B cell (primary cell): ENCODE data around the gene RBM44. TPM values are rescaled to one million over a fixed set of nuclear protein-coding genes. Genes with fewer than 3 reads are reported as not detected.
A peak's percentile ranks its signal among the peaks of the same experiment; 100 is the strongest.
"Not testable (repeated sequence)": the region's sequence is repeated elsewhere in the genome, so short reads cannot be mapped to it uniquely, and the experiment has no call there.

ENCODE experiments used
- ATAC-seq: fragments of 200-7000 bp; cut with Tn5 transposase; one replicate; pipeline ENCODE4 v1.10.0; 2021; ENCODE audit warnings: low read depth, mild to moderate bottlenecking, moderate number of reproducible peaks, moderate library complexity
- CTCF ChIA-PET: fragments of 350-600 bp; sonication (Branson Sonifier 250); formaldehyde crosslinking; loops from one replicate; lab custom pipeline; 2021; ENCODE audit warnings: antibody characterized with exemption, inconsistent platforms; lab: Charles Lee
- POLR2A ChIA-PET: fragments of 350-600 bp; sonication (Branson Sonifier 250); formaldehyde crosslinking; loops from one replicate; lab custom pipeline; 2021; ENCODE audit warnings: antibody characterized with exemption; lab: Charles Lee
- DNase-seq: peaks from one replicate; pipeline ENCODE4 v3.0.0; 2013
- H2AFZ ChIP-seq: 2 replicates; pipeline ENCODE4 v1.6.1; 2012; ENCODE audit warnings: mild to moderate bottlenecking, low read depth, low read length; ENCODE audit not compliant: insufficient read depth, poor library complexity, severe bottlenecking
- H3K27ac ChIP-seq, 2 donors: 1 replicate in 1 of 2; 2 replicates in 1 of 2; pipeline ENCODE4 v1.5.1; 2012 to 2013; ENCODE audit warnings: low read length in 2 of 2, mild to moderate bottlenecking in 2 of 2, moderate library complexity in 1 of 2
- H3K27me3 ChIP-seq, 4 experiments: fragments of 200-600 bp in 1 of 4; sonication (generic) in 1 of 4; replicated peaks in 1 of 4; 1 replicate in 2 of 4; 2 replicates in 2 of 4; pipeline versions ENCODE4 v1.6.1 to v1.7.0; 2013 to 2016; ENCODE audit warnings: low read length in 3 of 4, mild to moderate bottlenecking in 2 of 4, mixed read lengths in 1 of 4, moderate library complexity in 1 of 4; ENCODE audit not compliant: insufficient read depth in 4 of 4, control insufficient read depth in 3 of 4; ENCODE audit errors: control extremely low read depth in 1 of 4
- H3K36me3 ChIP-seq, 2 experiments: replicated peaks in 1 of 2; 1 replicate in 1 of 2; 2 replicates in 1 of 2; pipeline versions ENCODE4 v1.6.1 to v1.7.1; 2013; ENCODE audit warnings: low read length in 1 of 2; ENCODE audit not compliant: insufficient read depth in 2 of 2, control insufficient read depth in 1 of 2; ENCODE audit errors: control extremely low read depth in 1 of 2, extremely low read depth in 1 of 2
- H3K4me1 ChIP-seq, 2 donors: fragments of 200-600 bp in 1 of 2; sonication (generic) in 1 of 2; 1 replicate in 1 of 2; 2 replicates in 1 of 2; pipeline versions ENCODE4 v1.5.1 to v1.6.1; 2013 to 2017; ENCODE audit warnings: low read length in 2 of 2; ENCODE audit not compliant: control insufficient read depth in 2 of 2, insufficient read depth in 2 of 2
- H3K4me2 ChIP-seq: replicated peaks from 2 replicates; pipeline ENCODE3; 2012; ENCODE audit warnings: mild to moderate bottlenecking, low read depth, low read length; ENCODE audit not compliant: poor library complexity, severe bottlenecking
- H3K4me3 ChIP-seq, 5 experiments: fragments of 200-600 bp in 1 of 5; sonication (generic) in 1 of 5; 1 replicate in 3 of 5; 2 replicates in 2 of 5; pipeline versions ENCODE4 v1.5.1 to v1.7.0; 2011 to 2016; ENCODE audit warnings: low read length in 4 of 5, mild to moderate bottlenecking in 4 of 5, low read depth in 2 of 5, control low read depth in 1 of 5, moderate library complexity in 1 of 5; ENCODE audit not compliant: insufficient read depth in 1 of 5; ENCODE audit errors: control extremely low read depth in 1 of 5, extremely low read depth in 1 of 5
- H3K79me2 ChIP-seq: fragments of 200-600 bp; sonication (generic); one replicate; pipeline ENCODE4 v1.6.0; 2016; ENCODE audit warnings: low read length; ENCODE audit not compliant: control insufficient read depth, insufficient read depth
- H3K9ac ChIP-seq: fragments of 200-600 bp; sonication (generic); 2 replicates; pipeline ENCODE4 v1.6.1; 2017; ENCODE audit warnings: mild to moderate bottlenecking, low read length, moderate library complexity
- H3K9me3 ChIP-seq, 3 donors: one replicate each; pipeline versions ENCODE4 v1.6.1 to v1.7.1; 2013; ENCODE audit warnings: low read length in 2 of 3; ENCODE audit not compliant: control insufficient read depth in 2 of 3, insufficient read depth in 1 of 3; ENCODE audit errors: control extremely low read depth in 1 of 3
- H4K20me1 ChIP-seq: 2 replicates; pipeline ENCODE4 v1.6.0; 2012; ENCODE audit warnings: mild to moderate bottlenecking, low read length; ENCODE audit not compliant: insufficient read depth, control insufficient read depth, poor library complexity, severe bottlenecking
- H3K27ac Mint-ChIP-seq: one replicate; pipeline ENCODE4 v1.8.0; 2021; ENCODE audit warnings: mixed read lengths
- H3K27me3 Mint-ChIP-seq: one replicate; pipeline ENCODE4 v1.8.0; 2021; ENCODE audit warnings: mixed read lengths
- H3K4me1 Mint-ChIP-seq: one replicate; pipeline ENCODE4 v1.8.0; 2021; ENCODE audit warnings: mixed read lengths
- H3K4me3 Mint-ChIP-seq: one replicate; pipeline ENCODE4 v1.8.0; 2021; ENCODE audit warnings: mixed read lengths
- H3K9me3 Mint-ChIP-seq: one replicate; pipeline ENCODE4 v1.8.0; 2022; ENCODE audit warnings: mixed read lengths; ENCODE audit not compliant: insufficient read depth
- CTCF ChIP-seq: fragments of 200-600 bp; IDR thresholded peaks from one replicate; pipeline ENCODE4 v1.8.0; 2022; ENCODE audit warnings: antibody characterized with exemption, mild to moderate bottlenecking
- EZH2 ChIP-seq: IDR thresholded peaks from 2 replicates; pipeline ENCODE4 v1.6.1; 2012; ENCODE audit warnings: borderline replicate concordance, low read depth, mild to moderate bottlenecking, moderate library complexity, low read length; ENCODE audit not compliant: insufficient read depth, poor library complexity, severe bottlenecking
- WGBS: methylation state at CpG from one replicate; pipeline ENCODE4 v1.1.5; 2013; ENCODE audit warnings: missing lambda C conversion rate; ENCODE audit not compliant: insufficient coverage; 5-methylcytosine and 5-hydroxymethylcytosine counted together
- intact Hi-C: fragments of 100-400 bp; cut with micrococcal nuclease; formaldehyde crosslinking; loops from one replicate; pipeline ENCODE4 v1.10.0; 2022
- polyA plus RNA-seq: library from polyadenylated mRNA; depleted of rRNA; stranded (reverse); fragments of >200 nt; gene quantifications from 2 replicates; pipeline ENCODE4 v1.2.3, GENCODE V29; 2012
- total RNA-seq, 2 donors: library from RNA; stranded (reverse); fragments of 120-200 nt in 1 of 2; gene quantifications; 1 replicate in 1 of 2; 2 replicates in 1 of 2; pipeline versions ENCODE4 v1.2.3 to v1.2.4, GENCODE V29; 2013 to 2022

The RBM44 gene
- total and polyA plus RNA-seq, 2 donors (not counting 1 experiment from before 2014, with no cell fraction given), result 0.39 to 1.3 TPM

GRCh38 chr2:237762291-237763182 is 36.0 kb upstream of the RBM44 start:
- Histone ChIP-seq H3K36me3 (peaks cover 9 to 78% of the 10 kb centered on the region in 2 experiments), H4K20me1 (peaks cover 23% of the 10 kb centered on the region)
- H3K4me2 ChIP-seq, H3K4me3 Mint-ChIP-seq, H3K9ac ChIP-seq, H3K27ac Mint-ChIP-seq, H3K4me1 Mint-ChIP-seq, H3K4me3 ChIP-seq, H3K27ac ChIP-seq, intact Hi-C loops, DNase-seq, H3K9me3 Mint-ChIP-seq, H3K27me3 ChIP-seq, ATAC-seq, H3K27me3 Mint-ChIP-seq, H3K79me2 ChIP-seq, H2AFZ ChIP-seq, POLR2A ChIA-PET, H3K9me3 ChIP-seq, H3K4me1 ChIP-seq: not testable (repeated sequence)
- CTCF ChIA-PET, result interaction anchor here (1.4 kb wide), 1 partner anchor 250 kb away, joined by 6 read pairs; no protein-coding TSS in a partner anchor
- WGBS, result 95% methylated on average over 5 of the region's 9 CpGs

GRCh38 chr2:237763812-237764211 is 34.8 kb upstream of the RBM44 start:
- 92% methylated on average over 7 of the region's 10 CpGs for WGBS
- TF ChIP-seq CTCF (no peak), EZH2 (no peak)
- intact Hi-C loops, result no loop called here
- Mint-ChIP-seq H3K27ac (no peak overlapping the region), H3K9me3 (no peaks in the 10 kb centered on the region), H3K4me3 (no peak overlapping the region), H3K4me1 (no peaks in the 10 kb centered on the region), H3K27me3 (no peaks in the 10 kb centered on the region)
- Histone ChIP-seq H3K27me3 (no peaks in the 10 kb centered on the region), H3K4me2 (no peak overlapping the region), H3K4me3 (no peak overlapping the region), H3K4me1 (no peaks in the 10 kb centered on the region), H3K79me2 (peaks cover 3% of the 10 kb centered on the region), H2AFZ (no peak overlapping the region), H3K27ac (no peak overlapping the region), H4K20me1 (peaks cover 17% of the 10 kb centered on the region), H3K36me3 (peaks cover 8 to 68% of the 10 kb centered on the region in 2 experiments), H3K9ac (no peak overlapping the region), H3K9me3 (no peaks in the 10 kb centered on the region)
- DNase-seq (peak; percentile 7), ATAC-seq (no peak)
- CTCF ChIA-PET, result no interaction called here
- POLR2A ChIA-PET, result no interaction called here

GRCh38 chr2:237765122-237765521 is 33.5 kb upstream of the RBM44 start:
- H3K4me3 Mint-ChIP-seq, H3K4me3 ChIP-seq, H3K27me3 ChIP-seq, ATAC-seq, H3K4me1 ChIP-seq, intact Hi-C loops, H3K79me2 ChIP-seq, H3K27ac ChIP-seq, H3K4me1 Mint-ChIP-seq, H2AFZ ChIP-seq, H3K9me3 Mint-ChIP-seq, H3K27ac Mint-ChIP-seq, H3K4me2 ChIP-seq, H3K9ac ChIP-seq, DNase-seq, H3K27me3 Mint-ChIP-seq, H3K9me3 ChIP-seq: not testable (repeated sequence)
- POLR2A ChIA-PET, result interaction anchor here (0.7 kb wide), 1 partner anchor 68 kb away, joined by 4 read pairs; no protein-coding TSS in a partner anchor
- Histone ChIP-seq H3K36me3 (peaks cover 14 to 68% of the 10 kb centered on the region in 2 experiments), H4K20me1 (peaks cover 12% of the 10 kb centered on the region)
- CTCF ChIA-PET, result interaction anchor here (0.6 to 1.6 kb wide), 4 partner anchors 10 to 973 kb away, joined by 4 to 6 read pairs (median 4); no protein-coding TSS in a partner anchor
- 88% methylated on average over 2 of the region's 6 CpGs for WGBS
